Measurements from ENCODE around the gene TRMT61A.

TRMT61A gene

DNA sequence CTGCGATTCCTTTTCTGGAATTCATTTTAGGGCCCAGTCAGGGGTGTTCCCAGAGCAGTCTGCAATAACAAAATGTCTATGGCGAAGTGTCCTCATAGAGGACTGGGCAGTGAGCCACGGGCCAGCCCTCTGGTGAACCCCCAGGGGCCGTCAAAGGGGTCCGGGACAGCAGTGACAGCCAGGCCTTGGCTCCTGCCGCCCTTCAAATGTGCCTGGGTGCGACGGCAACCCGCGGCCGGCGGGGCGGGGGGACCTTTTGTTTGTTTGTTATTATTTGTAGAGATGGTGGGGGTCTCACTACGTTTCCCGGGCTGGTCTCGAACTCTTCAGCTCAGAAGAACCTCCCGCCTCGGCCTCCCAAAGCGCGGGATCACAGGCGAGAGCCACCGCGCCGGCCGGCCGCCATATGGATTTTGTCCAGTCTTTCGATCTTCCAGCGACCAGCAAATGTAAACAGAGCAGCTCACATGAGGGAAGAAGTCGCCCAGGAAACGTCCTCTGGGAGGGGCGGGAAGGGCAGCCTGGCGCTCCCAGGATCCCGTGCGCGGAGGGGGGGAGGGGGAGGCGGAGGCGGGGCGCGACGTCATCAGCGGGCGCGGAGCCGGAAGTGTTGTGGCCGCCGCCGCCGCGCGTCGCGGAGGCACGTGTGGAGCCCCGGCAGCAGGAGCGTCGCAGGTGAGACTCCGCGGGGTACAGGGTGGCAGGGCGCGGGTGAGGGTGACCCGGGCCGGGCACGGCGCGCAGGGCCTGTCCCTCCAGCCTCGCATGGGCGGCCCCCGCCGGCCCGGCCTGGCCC is at the start of gene TRMT61A:
Gene TRMT61A, plus strand, starts transcription at position 610 of the 796 bp plus-strand sequence. CDS start 783 bp downstream, outside the sequence.
- peak in 55 of 56 donors; percentile 8 to 93 (median 85) for DNase-seq

- no peak for DNase-seq
Measured at GRCh38 chr14:103480595-103480994, 48.4 kb upstream of the TRMT61A start.

GRCh38 chr14:103483600-103483999 is 45.4 kb upstream of the TRMT61A start:
- DNase-seq = no peak

- no peak for DNase-seq
Measured at GRCh38 chr14:103485504-103485903, 43.5 kb upstream of the TRMT61A start.

GRCh38 chr14:103488071-103488470 is 40.9 kb upstream of the TRMT61A start:
- no peak for DNase-seq

- no peak for DNase-seq
Measured at GRCh38 chr14:103488960-103489359, 40.0 kb upstream of the TRMT61A start.

GRCh38 chr14:103489621-103490020 is 39.4 kb upstream of the TRMT61A start:
- DNase-seq = no peak

DNA sequence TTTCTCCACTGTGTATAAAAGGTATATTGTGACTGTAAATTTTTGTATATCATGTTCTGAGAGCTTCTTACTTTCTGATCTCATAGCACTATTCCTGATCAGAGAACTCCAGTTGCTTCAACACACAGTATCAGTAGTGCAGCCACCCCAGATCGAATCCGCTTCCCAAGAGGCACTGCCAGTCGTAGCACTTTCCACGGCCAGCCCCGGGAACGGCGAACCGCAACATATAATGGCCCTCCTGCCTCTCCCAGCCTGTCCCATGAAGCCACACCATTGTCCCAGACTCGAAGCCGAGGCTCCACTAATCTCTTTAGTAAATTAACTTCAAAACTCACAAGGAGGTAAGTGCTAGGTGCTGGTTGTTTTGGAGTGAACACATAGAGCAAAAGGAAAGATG is 37.3 kb upstream of the TRMT61A start:
- no peak for DNase-seq

DNA sequence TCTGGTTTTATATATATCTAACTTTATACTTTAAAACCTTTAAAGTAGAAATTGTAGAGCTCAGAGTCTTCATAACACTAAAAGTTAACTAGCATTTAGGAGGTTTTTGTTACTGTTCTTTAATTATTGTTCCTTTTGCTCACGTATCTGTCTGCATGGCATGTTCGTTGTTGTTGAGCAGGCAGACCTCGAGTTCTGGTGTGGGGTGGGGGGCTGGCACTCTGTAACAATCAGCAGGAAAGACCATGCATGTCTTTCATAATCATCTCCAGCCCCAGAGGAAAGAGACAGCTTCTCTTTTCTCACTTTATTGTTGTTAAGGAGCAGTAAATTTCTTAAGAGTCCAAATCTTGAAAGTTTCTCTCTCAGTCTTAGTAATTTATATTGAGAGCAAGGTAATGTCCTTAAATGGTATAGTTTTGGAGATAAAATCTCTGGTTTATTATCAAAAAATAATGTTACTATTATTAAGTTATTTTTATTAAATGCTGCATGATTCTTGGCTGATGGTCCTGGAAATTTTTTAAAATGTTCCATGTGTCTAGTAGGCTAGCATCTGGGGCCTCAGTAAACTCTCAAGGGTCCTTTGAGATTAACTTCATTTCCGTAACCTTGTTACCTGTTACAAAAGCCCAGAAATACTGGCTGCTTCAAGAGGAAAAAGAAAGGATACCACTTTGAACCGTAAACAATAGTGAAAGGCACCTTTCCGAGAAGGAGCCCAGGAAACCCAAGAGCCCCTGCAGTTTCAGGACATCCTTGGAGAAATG is 36.7 kb upstream of the TRMT61A start:
- DNase-seq = no peak

- no peak for DNase-seq
Measured at GRCh38 chr14:103495854-103496253, 33.1 kb upstream of the TRMT61A start.

- no peak for DNase-seq
Measured at GRCh38 chr14:103496776-103497175, 32.2 kb upstream of the TRMT61A start.

DNA sequence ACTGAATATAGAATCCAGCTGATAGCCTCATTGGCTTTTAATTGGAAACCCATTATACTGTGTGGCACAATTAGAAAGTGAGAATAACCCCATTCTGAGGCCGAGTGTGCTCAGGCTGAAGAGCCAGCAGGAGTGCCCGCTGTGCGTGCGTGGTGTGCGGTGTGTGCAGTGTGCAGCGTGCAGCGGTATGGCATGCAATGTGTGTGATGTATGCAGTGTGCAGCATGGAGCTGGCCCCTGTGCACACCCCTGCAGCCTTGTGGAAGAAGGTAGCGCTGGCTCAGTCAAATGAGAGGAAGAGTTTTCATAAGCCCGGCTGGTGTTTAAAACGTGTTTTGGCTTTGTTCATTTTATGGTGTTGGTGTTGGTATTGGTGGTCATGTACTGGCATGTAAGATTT is 29.3 kb upstream of the TRMT61A start:
- no peak for DNase-seq

GRCh38 chr14:103500148-103500990 is 28.6 kb upstream of the TRMT61A start:
- peak in 54 of 56 donors; percentile 22 to 97 (median 82) for DNase-seq

DNA sequence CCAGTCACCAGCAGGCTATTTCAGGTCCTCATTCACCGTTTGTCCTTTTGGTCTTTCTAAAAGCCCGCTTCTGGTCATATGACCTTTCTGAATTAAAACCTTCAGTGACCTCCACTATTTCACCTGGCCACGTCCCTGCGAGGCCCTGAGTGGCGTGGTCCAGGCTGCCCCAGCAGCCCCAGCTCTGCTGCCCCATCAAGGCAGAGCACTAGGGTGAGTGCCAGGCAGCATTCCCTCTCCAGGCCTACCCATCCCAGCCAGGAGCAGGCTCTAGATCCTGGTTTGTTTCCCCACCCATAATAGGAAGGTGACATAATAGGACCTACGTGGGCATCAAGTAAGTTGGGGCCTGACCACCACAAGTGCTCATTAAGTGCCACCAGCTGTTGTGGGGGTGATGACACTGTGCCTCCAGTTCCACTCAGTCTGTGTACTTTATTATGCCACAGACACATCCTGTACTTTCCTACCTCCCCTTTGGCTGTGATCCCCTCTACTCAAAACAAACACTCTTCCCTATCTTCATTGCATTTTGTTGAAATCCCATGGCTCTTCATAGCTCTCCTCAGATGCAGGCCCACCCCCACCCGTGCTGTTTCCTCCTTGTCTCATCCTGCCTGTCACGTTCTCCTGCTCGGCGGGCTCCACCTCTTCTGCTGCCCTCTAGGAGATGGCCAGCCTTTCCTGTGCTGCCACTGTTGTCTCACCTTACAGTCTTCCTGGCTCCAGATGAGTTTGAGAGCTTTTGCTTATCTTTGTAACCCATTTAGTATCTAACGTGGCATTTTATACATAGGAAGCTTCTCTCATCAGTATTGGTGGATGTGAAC is 27.7 kb upstream of the TRMT61A start:
- DNase-seq = no peak

DNA sequence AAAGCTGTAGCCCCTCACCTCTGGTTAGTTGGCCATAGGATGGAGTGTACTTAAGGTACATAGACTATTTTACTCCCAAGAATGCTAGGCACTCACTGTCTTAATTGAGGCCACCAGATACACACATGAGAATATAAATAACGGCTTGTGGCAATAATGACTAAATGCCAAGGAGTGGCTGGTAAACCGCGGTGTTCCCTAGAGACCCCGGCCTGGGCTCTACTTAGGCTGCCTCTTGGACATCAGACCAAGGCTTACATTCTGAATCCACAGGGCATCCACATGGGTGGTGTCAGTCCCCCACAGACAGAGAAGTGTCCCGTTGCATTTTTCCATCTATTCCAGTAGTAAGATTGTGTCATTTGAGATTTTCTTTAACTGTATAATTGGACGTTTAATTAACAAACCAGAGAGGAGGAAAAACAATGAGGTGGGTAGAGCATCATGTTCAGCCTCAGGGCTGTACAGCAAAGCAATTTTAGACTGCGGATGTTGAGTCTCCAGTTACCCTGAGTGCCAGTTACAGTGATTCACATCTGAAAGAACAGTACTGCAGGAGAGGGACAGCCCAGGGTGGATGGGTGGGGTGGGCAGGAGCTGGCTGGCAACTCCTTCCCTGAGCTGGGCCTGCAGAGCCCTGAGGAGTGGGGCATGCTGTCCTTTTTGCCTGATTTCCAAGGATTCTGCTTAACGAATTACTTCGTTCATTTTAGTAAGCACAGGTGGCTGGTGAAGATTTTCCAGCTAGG is 26.9 kb upstream of the TRMT61A start:
- DNase-seq = no peak

DNA sequence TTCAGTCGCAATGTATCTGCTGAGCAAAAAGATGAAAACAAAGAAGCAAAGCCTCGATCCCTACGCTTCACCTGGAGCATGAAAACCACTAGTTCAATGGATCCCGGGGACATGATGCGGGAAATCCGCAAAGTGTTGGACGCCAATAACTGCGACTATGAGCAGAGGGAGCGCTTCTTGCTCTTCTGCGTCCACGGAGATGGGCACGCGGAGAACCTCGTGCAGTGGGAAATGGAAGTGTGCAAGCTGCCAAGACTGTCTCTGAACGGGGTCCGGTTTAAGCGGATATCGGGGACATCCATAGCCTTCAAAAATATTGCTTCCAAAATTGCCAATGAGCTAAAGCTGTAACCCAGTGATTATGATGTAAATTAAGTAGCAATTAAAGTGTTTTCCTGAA is 26.1 kb upstream of the TRMT61A start:
- DNase-seq = no peak

DNA sequence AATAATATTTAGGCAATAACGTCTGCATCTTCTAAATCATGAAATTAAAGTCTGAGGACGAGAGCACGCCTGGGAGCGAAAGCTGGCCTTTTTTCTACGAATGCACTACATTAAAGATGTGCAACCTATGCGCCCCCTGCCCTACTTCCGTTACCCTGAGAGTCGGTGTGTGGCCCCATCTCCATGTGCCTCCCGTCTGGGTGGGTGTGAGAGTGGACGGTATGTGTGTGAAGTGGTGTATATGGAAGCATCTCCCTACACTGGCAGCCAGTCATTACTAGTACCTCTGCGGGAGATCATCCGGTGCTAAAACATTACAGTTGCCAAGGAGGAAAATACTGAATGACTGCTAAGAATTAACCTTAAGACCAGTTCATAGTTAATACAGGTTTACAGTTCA is 25.7 kb upstream of the TRMT61A start:
- DNase-seq = no peak

DNA sequence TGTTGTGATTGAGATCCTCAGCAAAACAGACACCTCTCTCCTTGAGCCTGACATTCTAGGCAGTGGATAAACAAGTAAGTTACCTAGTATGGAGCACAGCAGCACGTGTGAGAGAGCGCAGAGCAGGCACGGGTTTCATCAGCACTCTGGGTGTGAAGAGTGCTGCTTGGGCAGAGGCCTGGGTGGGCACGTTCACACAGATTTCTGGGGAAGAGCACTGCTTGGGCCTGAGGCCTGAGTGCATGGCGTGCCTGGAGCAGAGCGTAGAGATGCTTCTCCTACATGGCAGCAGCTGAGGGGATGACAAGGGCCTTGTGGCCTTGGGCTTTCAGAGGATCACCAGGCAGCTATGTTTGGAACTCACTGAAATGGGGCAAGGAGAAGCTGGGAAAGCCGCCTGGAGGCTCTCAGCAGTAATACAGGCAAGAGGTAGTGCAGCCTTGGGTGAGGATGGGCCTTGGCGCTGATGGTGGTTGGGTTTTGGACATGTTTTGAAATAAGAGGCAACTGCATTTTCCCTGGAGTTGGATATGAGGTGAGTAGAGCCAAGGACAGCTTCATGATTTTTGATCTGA is 23.9 kb upstream of the TRMT61A start:
- DNase-seq = no peak

DNA sequence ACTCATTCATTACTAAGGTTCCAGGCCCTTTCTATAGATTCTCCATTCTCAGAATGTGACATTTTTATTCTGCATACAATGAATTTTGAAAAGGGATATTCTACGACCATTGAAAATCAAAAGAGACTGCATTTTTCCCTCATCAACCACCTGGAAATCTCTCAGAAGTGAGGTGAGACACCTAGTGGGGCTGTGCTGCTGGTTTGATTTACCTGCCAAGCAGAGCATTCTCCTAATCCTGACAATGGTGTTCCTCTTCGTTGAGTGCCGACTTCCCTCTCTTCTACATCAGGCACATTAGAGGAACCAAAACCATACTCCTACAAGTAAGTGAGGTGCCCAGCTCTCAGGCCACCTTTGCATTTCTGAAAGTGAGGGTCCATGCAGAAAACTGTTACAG is 21.2 kb upstream of the TRMT61A start:
- peak in 2 of 56 donors; percentile 24 to 38 for DNase-seq

Measured in nucleus accumbens (tissue), 56 donors.